ENCODE results near the gene STRIP1.
A peak's percentile ranks its signal among the peaks of the same experiment; 100 is the strongest.

The STRIP1 gene

DNA sequence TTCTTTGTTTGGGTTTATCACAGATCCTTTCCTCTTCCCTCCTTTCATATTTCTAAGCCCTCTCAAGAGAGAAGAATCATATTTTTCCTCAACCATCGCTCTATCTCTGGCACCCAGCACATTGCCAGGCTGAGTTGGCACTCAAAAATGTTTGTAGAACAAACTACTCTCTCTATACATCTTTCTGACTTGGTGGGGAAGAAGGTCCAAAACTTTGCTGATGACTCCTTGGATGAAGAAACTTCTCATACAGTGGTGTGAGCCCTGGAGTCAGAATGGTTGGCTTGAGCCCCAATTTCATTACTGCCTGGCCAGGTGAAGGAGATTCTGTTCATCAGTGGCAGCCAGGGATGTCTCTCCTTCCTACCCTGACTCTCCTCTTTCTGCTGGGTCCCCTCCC is 24.2 kb downstream of the STRIP1 start:
- Histone ChIP-seq H3K9me2 (replicated peaks; ENCODE audit: insufficient read depth, low read length) (no peaks in the 10 kb centered on the region), H3K9me3 (ENCODE audit: insufficient read depth, low read length) (no peaks in the 10 kb centered on the region), H3K36me3 (ENCODE audit: low read length) (peaks cover 9% of the 10 kb centered on the region), H3K27me3 (ENCODE audit: low read length) (no peaks in the 10 kb centered on the region), H3F3A (ENCODE audit: insufficient read depth) (no peaks in the 10 kb centered on the region), H3K9ac (ENCODE audit: low read length) (no peak overlapping the region), H2AFZ (ENCODE audit: low read depth, low read length, severe bottlenecking) (no peak overlapping the region), H3K4me3 (ENCODE audit: insufficient read depth, low read length, poor library complexity, severe bottlenecking) (no peak overlapping the region), H3K4me2 (ENCODE audit: low read depth, low read length, poor library complexity, severe bottlenecking) (no peak overlapping the region), H4K20me1 (ENCODE audit: low read depth, low read length) (no peaks in the 10 kb centered on the region), H3K79me2 (ENCODE audit: insufficient read depth, low read length) (no peaks in the 10 kb centered on the region), H3K27ac (ENCODE audit: low read depth, low read length) (no peak overlapping the region)
- TF ChIP-seq EZH2phosphoT487 (conservative IDR thresholded peaks at IDR 0.05; ENCODE audit: low read length), result no peak
- TF ChIP-seq, protein P1, sequence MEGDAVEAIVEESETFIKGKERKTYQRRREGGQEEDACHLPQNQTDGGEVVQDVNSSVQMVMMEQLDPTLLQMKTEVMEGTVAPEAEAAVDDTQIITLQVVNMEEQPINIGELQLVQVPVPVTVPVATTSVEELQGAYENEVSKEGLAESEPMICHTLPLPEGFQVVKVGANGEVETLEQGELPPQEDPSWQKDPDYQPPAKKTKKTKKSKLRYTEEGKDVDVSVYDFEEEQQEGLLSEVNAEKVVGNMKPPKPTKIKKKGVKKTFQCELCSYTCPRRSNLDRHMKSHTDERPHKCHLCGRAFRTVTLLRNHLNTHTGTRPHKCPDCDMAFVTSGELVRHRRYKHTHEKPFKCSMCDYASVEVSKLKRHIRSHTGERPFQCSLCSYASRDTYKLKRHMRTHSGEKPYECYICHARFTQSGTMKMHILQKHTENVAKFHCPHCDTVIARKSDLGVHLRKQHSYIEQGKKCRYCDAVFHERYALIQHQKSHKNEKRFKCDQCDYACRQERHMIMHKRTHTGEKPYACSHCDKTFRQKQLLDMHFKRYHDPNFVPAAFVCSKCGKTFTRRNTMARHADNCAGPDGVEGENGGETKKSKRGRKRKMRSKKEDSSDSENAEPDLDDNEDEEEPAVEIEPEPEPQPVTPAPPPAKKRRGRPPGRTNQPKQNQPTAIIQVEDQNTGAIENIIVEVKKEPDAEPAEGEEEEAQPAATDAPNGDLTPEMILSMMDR (IDR thresholded peaks at IDR 0.05; ENCODE audit: insufficient read depth, low read length, poor library complexity, severe bottlenecking), result no peak

DNA sequence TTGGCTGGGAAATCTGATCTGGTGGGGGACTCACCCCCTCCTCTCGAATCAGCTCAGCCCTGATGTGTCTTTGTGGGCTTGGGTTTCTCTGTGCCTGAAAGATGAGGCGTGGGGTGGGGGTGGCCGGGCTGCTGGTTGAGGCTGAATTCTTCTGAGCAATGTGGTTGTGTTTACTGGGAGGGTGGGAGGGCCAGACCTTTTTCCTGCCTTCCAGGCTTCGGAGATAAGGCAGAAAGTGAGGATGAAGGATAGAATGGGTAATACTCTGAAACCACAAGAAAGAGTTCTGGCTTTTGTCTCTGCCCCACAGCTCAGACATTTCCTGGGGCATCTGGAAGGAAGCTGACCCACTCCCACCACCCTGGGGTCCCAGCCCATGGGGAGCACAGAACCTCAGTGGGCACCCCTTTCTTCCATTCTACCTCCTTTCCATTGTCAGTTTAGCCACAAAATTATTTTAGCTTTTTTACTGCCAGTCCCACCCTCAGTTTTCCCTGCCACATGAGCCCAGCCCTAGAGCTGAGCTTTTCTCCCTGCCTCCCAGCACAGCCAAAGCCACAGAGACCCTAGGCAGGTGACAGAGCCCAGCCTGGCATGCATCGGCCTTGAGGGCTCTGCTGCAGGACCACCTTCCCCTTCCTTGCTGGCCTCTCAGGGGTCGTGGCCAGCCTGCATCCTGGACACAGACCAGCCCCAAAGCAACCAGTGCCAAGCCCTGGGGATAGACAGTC is 24.9 kb downstream of the STRIP1 start:
- H3K4me2 ChIP-seq (ENCODE audit: low read depth, low read length, poor library complexity, severe bottlenecking), result no peak overlapping the region
- H3K27me3 ChIP-seq (ENCODE audit: low read length), result no peaks in the 10 kb centered on the region
- TF ChIP-seq, protein P1 (IDR thresholded peaks at IDR 0.05; ENCODE audit: insufficient read depth, low read length, poor library complexity, severe bottlenecking), result no peak
- no peak for TF ChIP-seq EZH2phosphoT487 (conservative IDR thresholded peaks at IDR 0.05; ENCODE audit: low read length)
- no peak overlapping the region for H3K27ac ChIP-seq (ENCODE audit: low read depth, low read length)
- no peaks in the 10 kb centered on the region for H3K9me3 ChIP-seq (ENCODE audit: insufficient read depth, low read length)
- H3K79me2 ChIP-seq (ENCODE audit: insufficient read depth, low read length), result no peaks in the 10 kb centered on the region
- H3K36me3 ChIP-seq (ENCODE audit: low read length), result peaks cover 8% of the 10 kb centered on the region
- no peaks in the 10 kb centered on the region for H3K9me2 ChIP-seq (replicated peaks; ENCODE audit: insufficient read depth, low read length)
- H3K9ac ChIP-seq (ENCODE audit: low read length), result no peak overlapping the region
- H2AFZ ChIP-seq (ENCODE audit: low read depth, low read length, severe bottlenecking), result no peak overlapping the region
- H4K20me1 ChIP-seq (ENCODE audit: low read depth, low read length), result no peaks in the 10 kb centered on the region
- H3K4me3 ChIP-seq (ENCODE audit: insufficient read depth, low read length, poor library complexity, severe bottlenecking), result no peak overlapping the region
- H3F3A ChIP-seq (ENCODE audit: insufficient read depth), result no peaks in the 10 kb centered on the region

DNA sequence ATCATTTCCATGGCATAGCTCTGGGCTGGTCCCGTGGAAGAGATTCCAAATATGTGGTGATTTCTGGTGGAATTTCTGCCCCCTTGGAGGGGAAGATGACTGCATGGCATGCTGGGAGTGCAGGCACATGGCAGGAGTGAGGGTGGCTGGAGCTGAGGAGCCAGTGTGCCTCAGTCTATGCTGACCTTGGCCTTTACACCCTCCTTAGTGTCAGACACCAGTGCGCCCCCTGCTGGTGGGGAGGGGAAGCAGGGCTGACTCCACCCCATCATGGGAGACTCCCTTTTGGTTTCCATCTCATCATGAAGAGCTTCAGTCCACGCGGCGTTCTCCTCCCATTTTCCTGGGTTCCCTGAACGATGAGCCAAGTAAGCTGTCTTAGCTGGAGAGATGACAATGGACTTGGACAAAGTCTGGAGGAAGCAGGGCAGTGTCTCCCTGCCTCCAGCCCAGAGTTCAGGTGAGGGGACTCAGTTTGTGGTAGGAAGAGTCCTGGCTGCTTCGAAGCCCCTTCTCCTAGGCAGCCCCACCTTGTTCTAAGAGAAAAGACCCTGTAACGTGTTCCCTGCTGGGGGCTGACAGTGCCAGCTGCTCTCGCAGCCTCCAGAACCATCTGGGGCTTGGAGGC is 25.7 kb downstream of the STRIP1 start:
- H3K4me3 ChIP-seq (ENCODE audit: insufficient read depth, low read length, poor library complexity, severe bottlenecking), result no peak overlapping the region

More for the DNA sequence above, 25.7 kb downstream of the STRIP1 start:
- TF ChIP-seq, protein P1 (IDR thresholded peaks at IDR 0.05; ENCODE audit: insufficient read depth, low read length, poor library complexity, severe bottlenecking), result peak; percentile 96
- TF ChIP-seq EZH2phosphoT487 (conservative IDR thresholded peaks at IDR 0.05; ENCODE audit: low read length), result no peak
- H3K36me3 ChIP-seq (ENCODE audit: low read length), result peaks cover 2% of the 10 kb centered on the region; the same call in 1 of the 2 replicates
- no peaks in the 10 kb centered on the region for H3K79me2 ChIP-seq (ENCODE audit: insufficient read depth, low read length)
- H3K4me2 ChIP-seq (ENCODE audit: low read depth, low read length, poor library complexity, severe bottlenecking), result no peak overlapping the region
- no peaks in the 10 kb centered on the region for H4K20me1 ChIP-seq (ENCODE audit: low read depth, low read length)
- H3K9ac ChIP-seq (ENCODE audit: low read length), result no peak overlapping the region
- no peak overlapping the region for H2AFZ ChIP-seq (ENCODE audit: low read depth, low read length, severe bottlenecking)
- H3K27me3 ChIP-seq (ENCODE audit: low read length), result no peaks in the 10 kb centered on the region
- no peaks in the 10 kb centered on the region for H3F3A ChIP-seq (ENCODE audit: insufficient read depth)
- no peaks in the 10 kb centered on the region for H3K9me2 ChIP-seq (replicated peaks; ENCODE audit: insufficient read depth, low read length)
- no peaks in the 10 kb centered on the region for H3K9me3 ChIP-seq (ENCODE audit: insufficient read depth, low read length)
- H3K27ac ChIP-seq (ENCODE audit: low read depth, low read length), result no peak overlapping the region

Data from SU-DHL-6 (cell line).